ENCODE data around the gene MED15. TPM values are rescaled to one million over a fixed set of nuclear protein-coding genes. Genes with fewer than 3 reads are reported as not detected.

The MED15 gene
- total and polyA plus RNA-seq, 2 of the 8 experiments (the other 6 are each of a cell fraction or from before 2014, with no cell fraction given) = 28.3 to 57.1 TPM

- ChIA-PET CTCF (ENCODE audit: partially characterized antibody) (no interaction called here), POLR2A (ENCODE audit: partially characterized antibody) (interaction anchor here (0.8 kb wide), 1 partner anchor 14 kb away, joined by 3 read pairs; no protein-coding TSS in a partner anchor)
- Histone ChIP-seq H3K79me1 (ENCODE audit: low read depth, low read length) (peaks cover 4% of the 10 kb centered on the region), H2BK12ac (ENCODE audit: low read depth, low read length) (no peak overlapping the region), H3K4me3 (ENCODE audit: extremely low read depth in 1 of 4, insufficient read depth in 2 of 4, low read depth in 3 of 4, low read length in 4 of 4) (no peak overlapping the region), H3K4me1 (replicated peaks in 1 of 4; ENCODE audit: control insufficient read depth in 3 of 4, insufficient read depth in 4 of 4, low read length in 3 of 4) (peaks cover 0 to 2% (median 2%) of the 10 kb centered on the region in 4 experiments; a peak in 5 of 7 replicates), H3K4ac (replicated peaks; ENCODE audit: insufficient read length, low read depth, low read length) (no peak overlapping the region), H3K9me3 (ENCODE audit: insufficient read depth in 2 of 2, low read depth in 1 of 2, low read length in 1 of 2) (no peaks in the 10 kb centered on the region), H3K4me2 (ENCODE audit: insufficient read depth in 1 of 2, low read depth in 2 of 2, low read length in 2 of 2) (no peak overlapping the region), H2AFZ (ENCODE audit: low read length) (no peak overlapping the region), H3K9ac (replicated peaks in 1 of 4; ENCODE audit: extremely low read depth in 1 of 4, low read depth in 3 of 4, low read length in 3 of 4) (no peak overlapping the region), H3K18ac (ENCODE audit: extremely low read depth, low read length) (no peak overlapping the region), H3K36me3 (ENCODE audit: control insufficient read depth in 2 of 4, insufficient read depth in 4 of 4, low read length in 3 of 4) (peaks cover 0 to 2% (median 0%) of the 10 kb centered on the region in 4 experiments; a peak in 3 of 8 replicates), H2BK15ac (ENCODE audit: low read length) (no peak overlapping the region), H3K27me3 (replicated peaks in 1 of 4; ENCODE audit: control insufficient read depth in 3 of 4, extremely low read depth in 1 of 4, insufficient read depth in 3 of 4, low read length in 3 of 4) (no peaks in the 10 kb centered on the region), H3K14ac (ENCODE audit: insufficient read length) (no peak overlapping the region), H4K91ac (replicated peaks; ENCODE audit: insufficient read length, low read length) (no peak overlapping the region), H2BK5ac (ENCODE audit: low read depth, low read length) (no peak overlapping the region), H2AK5ac (ENCODE audit: low read depth, low read length) (no peak overlapping the region), H2BK20ac (ENCODE audit: low read length) (no peak overlapping the region), H3K27ac (ENCODE audit: low read depth, low read length) (no peak overlapping the region), H2BK120ac (replicated peaks; ENCODE audit: low read depth, low read length) (no peak overlapping the region), H4K20me1 (replicated peaks in 1 of 2; ENCODE audit: control insufficient read depth in 1 of 2, insufficient read depth in 2 of 2, low read length in 2 of 2) (peaks cover 2% of the 10 kb centered on the region in 2 experiments), H3K56ac (replicated peaks; ENCODE audit: insufficient read length, low read depth, low read length) (no peak overlapping the region), H3K79me2 (ENCODE audit: control insufficient read depth in 1 of 2, insufficient read depth in 2 of 2, low read length in 2 of 2) (peaks cover 1 to 11% of the 10 kb centered on the region in 2 experiments), H3K23ac (ENCODE audit: insufficient read length) (no peak overlapping the region), H4K8ac (ENCODE audit: extremely low read depth, insufficient read depth, low read length) (no peak overlapping the region), H3K23me2 (ENCODE audit: low read depth, low read length) (peaks cover 6% of the 10 kb centered on the region; the same call in 1 of the 2 replicates), H4K5ac (ENCODE audit: insufficient read length, low read depth, low read length) (no peak overlapping the region)
- no peak for FAIRE-seq
- DNase-seq (ENCODE audit: low read depth in 1 of 2, low spot score in 2 of 2) = no peak
- 89% methylated on average over 2 of the region's 2 CpGs; no CpG with 5 or more reads in 1 of the 2 experiments for WGBS, 2 experiments (ENCODE audit: extremely low coverage in 1 of 2, insufficient coverage in 1 of 2, insufficient read length in 1 of 2, insufficient replicate concordance in 2 of 2, low coverage in 1 of 2, low lambda C conversion rate in 2 of 2, missing lambda C conversion rate in 1 of 2)
- TF ChIP-seq YY1 (IDR thresholded peaks at IDR 0.05; ENCODE audit: low read depth, low read length) = no peak
- TF ChIP-seq MAFK (IDR thresholded peaks at IDR 0.05; ENCODE audit: low read depth, low read length) = no peak
- TF ChIP-seq ZNF274 (IDR thresholded peaks at IDR 0.05; ENCODE audit: borderline replicate concordance, extremely low read depth, low read length) = no peak
- no peak for TF ChIP-seq SIX5 (IDR thresholded peaks at IDR 0.05; ENCODE audit: low read depth, low read length)
- no peak for TF ChIP-seq RXRA (IDR thresholded peaks at IDR 0.05; ENCODE audit: insufficient read depth, low read depth, low read length)
- TF ChIP-seq CEBPB (IDR thresholded peaks at IDR 0.05; ENCODE audit: low read depth, low read length) = no peak
- no peak for TF ChIP-seq KDM4A (IDR thresholded peaks at IDR 0.05; ENCODE audit: low read depth, low read length, severe bottlenecking)
- no peak for TF ChIP-seq BRCA1 (IDR thresholded peaks at IDR 0.05; ENCODE audit: low read depth, low read length)
- no peak for TF ChIP-seq SP1 (IDR thresholded peaks at IDR 0.05; ENCODE audit: low read depth, low read length)
- no peak for TF ChIP-seq JUND (IDR thresholded peaks at IDR 0.05; ENCODE audit: low read length)
Observed at GRCh38 chr22:20503816-20504215, 3.6 kb upstream of the MED15 start.

Data from H1 (cell line).